NCI-H2171 treated with DMSO at 0.1 percent for 48 hours (cell line): ENCODE measurements around the gene ZWILCH.
A peak's percentile ranks its signal among the peaks of the same experiment; 100 is the strongest.
"Not testable (repeated sequence)": the region's sequence is repeated elsewhere in the genome, so short reads cannot be mapped to it uniquely, and the experiment has no call there.

Source experiments
- DNase-seq: peaks from one replicate; lab custom pipeline; 2025; lab: John Stamatoyannopoulos, UW

ZWILCH gene

DNA sequence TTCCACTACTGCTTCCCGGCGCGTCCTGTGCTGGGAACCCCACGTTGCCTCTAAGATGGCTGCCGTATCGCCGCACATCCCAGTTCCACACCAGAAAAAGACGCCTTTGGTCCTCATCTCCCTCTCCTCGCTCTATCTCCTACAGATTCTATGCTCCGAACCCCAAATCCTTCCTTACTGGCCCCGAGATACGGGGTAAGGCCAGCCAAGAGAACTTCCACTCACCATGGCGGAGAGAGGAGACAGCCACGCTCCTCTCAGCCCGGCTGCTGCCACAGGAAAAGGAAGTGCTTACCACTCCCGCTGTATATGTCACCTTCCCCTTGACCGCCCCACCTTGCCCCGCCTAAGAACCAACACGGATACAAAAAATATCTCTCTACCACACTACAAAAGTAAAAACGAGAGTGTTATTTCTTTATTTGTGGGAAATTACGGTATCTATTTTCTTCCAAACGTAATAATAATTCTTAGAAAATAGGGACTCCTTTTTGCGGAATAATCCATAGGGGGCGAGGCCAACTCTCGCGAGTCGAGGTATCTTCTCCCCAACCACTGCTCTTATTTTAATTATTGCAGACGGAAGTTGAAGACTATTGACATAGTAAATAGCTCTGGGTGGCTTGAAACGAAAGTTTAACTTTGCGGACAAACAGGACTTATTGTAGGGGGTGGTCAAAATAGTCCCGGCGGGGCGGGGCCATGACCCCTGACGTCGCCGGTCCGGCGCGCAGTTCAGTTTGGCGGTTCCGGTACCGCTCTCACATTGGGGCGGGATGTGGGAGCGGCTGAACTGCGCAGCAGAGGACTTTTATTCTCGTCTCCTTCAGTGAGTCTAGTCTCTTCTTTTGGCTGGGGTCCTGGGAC, at the start of gene ZWILCH, which contains the start of gene RPL4:
ZWILCH (plus strand) TSS at position 764 of the 867 bp plus-strand sequence; CDS start at position 777, 13 bp downstream.
RPL4 (minus strand) TSS at position 293 of the 867 bp plus-strand sequence; CDS start at position 228, 65 bp downstream.
- peak; percentile 78 for DNase-seq

- DNase-seq, result no peak
Measured at GRCh38 chr15:66456211-66456610, 48.9 kb upstream of the ZWILCH start.

DNA sequence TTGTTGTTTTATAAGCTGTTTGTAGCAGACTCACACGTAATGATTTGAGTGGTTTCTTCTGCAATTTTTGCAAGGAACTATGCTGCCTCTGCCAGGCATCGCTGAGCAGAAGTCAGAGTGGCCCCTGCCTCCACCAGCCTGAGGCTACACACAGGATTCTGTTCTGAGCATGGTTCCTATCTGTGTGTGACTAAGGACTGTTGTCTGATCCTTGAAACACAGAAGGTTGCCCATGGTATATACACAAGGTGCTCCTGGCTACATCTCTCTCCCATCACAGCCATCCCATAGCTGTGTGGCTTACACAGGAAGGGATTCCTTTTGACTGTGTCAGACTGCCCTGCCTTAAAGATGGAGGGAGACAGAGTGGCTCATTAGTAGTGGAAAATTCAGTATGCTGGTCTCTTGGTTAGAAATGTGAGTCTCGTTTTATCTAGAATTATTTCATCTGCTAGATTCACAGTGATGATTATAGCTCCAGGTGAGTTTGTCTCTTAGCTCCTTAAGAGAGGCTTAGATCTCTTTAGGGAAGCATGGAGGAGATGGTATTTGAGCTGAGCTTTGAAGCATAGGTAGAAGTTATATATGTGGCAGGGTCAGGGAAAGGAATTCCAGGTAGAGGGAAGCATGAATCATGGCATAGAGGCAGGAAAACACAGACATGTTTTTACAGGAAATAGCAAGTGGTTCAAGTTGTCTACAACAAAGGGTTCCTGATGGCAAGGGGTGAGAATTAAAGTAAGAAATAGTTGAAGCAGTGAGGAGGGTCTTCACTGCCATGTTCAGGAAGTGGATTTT, 45.1 kb upstream of the ZWILCH start:
- no peak for DNase-seq

DNA sequence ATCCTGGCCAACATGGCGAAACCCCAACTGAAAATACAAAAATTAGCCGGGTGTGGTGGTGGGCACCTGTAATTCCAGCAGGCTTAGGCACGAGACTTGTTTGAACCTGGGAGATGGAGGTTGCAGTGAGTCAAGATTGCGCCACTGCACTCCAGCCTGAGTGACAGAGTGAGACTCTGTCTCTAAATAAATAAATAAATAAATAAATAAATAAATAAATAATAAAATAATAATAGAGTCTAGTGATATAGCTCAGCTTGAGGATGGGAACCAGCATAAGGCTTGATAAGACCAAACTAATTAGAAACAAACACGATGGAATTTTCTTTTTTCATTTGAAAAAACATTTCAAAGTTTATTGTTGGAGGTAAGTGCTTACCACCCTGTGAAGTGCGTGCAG, 43.8 kb upstream of the ZWILCH start:
- DNase-seq, result not testable (repeated sequence)

- DNase-seq, result no peak
Measured at GRCh38 chr15:66461917-66462316, 43.2 kb upstream of the ZWILCH start.

- peak; percentile 47 for DNase-seq
Measured at GRCh38 chr15:66462627-66463026, 42.5 kb upstream of the ZWILCH start.

GRCh38 chr15:66465294-66465693, 39.8 kb upstream of the ZWILCH start:
- DNase-seq, result not testable (repeated sequence)

- DNase-seq, result not testable (repeated sequence)
Measured at GRCh38 chr15:66467162-66468040, 37.7 kb upstream of the ZWILCH start.

- not testable (repeated sequence) for DNase-seq
Measured at GRCh38 chr15:66470825-66471224, 34.3 kb upstream of the ZWILCH start.

GRCh38 chr15:66472176-66472999, 32.7 kb upstream of the ZWILCH start:
- no peak for DNase-seq

- no peak for DNase-seq
Measured at GRCh38 chr15:66474135-66474534, 31.0 kb upstream of the ZWILCH start.

DNA sequence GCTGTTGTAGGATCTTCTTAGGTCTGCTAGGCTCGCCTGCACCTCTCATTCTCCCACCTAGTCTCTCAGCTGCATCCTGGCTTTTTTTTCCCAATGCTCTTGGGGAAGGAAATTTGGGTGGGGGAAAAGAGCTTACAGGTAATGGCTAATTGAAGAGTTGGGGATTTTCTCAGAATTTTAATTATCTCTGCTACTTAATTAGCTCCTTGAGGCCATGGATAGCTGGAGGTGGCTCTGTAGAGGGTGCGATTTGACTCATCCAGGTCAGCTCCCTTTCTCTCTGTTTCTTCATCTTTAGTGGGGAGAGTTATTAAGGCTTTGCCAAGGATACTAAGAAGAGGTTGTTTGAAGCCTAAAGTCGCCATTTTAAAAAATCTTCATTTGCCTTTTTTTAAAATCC, 30.2 kb upstream of the ZWILCH start:
- DNase-seq, result no peak

DNA sequence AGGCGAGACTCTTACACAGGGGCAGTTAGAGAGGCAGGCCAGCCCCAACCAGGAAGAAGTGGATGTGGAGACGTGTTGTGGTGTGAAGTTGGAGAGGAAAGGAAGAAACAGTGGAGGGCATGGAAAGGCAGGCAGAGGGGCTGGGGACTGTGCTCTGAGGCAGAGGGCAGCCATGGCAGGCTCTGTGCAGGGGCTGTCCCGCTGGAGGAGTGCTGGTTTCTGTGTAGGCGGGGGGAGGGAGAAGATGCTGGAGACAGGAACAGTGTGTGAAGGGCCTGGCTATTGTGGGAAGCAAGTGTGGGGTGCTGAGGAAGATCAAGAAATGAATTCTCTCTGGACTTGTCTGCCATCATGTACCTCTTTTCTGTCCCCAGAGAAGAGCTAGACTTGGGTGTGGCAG, 28.6 kb upstream of the ZWILCH start:
- DNase-seq, result no peak

DNA sequence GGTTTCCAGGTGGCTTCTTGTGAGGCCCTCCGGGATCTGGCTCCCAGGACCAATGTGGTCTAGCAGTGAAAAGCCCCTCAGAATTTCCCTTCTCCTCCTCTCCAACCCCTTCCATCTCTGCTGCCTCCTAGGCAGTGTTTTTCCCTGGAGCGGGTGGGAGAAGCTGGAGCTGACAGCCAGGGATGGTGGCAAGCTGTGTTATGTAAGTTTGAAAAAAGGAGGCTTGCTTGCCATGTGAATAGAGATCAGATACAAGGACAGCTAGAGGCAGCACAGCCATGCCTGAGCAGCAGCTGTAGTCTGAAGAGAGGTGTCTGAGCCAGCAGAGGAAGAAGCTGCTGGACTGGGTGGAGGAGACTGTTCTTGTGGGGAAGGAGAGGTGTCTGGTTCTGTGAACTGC, 28.1 kb upstream of the ZWILCH start:
- DNase-seq, result no peak

GRCh38 chr15:66480267-66480666, 24.9 kb upstream of the ZWILCH start:
- no peak for DNase-seq

GRCh38 chr15:66481107-66481856, 23.8 kb upstream of the ZWILCH start:
- DNase-seq, result no peak

DNA sequence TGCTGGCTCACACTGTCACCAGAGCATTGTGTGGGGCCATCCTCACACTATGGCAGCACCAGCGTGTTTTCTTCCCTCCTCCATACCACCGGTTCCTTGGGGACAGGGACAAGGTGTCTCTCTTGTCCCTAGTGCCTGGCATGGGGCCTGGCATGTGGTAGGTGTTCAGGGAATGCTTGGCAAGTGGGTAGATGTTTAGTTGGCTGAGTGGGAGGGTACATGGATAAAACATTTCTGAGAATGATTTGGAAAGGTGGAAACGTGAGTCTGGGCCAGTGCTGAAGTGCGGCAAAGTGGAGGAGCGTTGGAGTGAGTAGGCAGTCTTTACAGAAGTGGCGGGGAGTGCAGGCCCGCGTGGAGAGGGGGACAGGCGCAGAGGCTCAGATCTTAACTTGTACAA, 22.6 kb upstream of the ZWILCH start:
- DNase-seq, result no peak

DNA sequence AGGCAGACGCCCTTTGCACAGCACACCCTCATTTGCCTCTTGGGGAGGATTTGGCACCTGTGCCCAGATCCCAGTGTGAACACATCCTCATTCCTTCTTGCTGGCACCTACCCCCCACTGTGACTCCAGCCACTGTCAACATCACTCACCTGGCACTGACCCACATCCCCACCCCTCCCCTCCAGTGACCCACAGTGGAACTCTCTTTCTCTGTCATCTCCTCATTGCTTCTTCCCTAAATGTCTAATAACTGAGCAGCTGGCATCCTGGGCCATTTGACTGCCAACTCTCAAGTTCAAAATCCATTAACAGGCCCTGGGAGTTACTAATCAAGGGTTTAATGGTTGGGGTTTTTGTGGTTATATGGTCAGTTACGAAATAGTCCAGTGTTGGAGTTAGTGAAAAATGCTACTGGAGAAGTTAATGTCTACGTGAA, 22.0 kb upstream of the ZWILCH start:
- DNase-seq, result no peak

GRCh38 chr15:66484539-66485112, 20.5 kb upstream of the ZWILCH start:
- DNase-seq, result no peak

- no peak for DNase-seq
Measured at GRCh38 chr15:66486887-66487286, 18.2 kb upstream of the ZWILCH start.
